Naive thymus-derived CD4-positive, alpha-beta T cell (primary cell): ENCODE results near the gene ACER3. TPM values are rescaled to one million over a fixed set of nuclear protein-coding genes. Genes with fewer than 3 reads are reported as not detected.

Source experiments
- ATAC-seq: fragments of 150-1000 bp; cut with Tn5 transposase; 2 replicates; pipeline ENCODE4 v1.10.0; 2021; ENCODE audit warnings: mild to moderate bottlenecking, moderate library complexity
- CTCF ChIA-PET: fragments of 350-600 bp; sonication (Branson Sonifier 250); formaldehyde crosslinking; loops from one replicate; lab custom pipeline; 2021; ENCODE audit warnings: antibody characterized with exemption; lab: Charles Lee
- POLR2A ChIA-PET: fragments of 350-600 bp; sonication (Branson Sonifier 250); formaldehyde crosslinking; loops from one replicate; lab custom pipeline; 2021; ENCODE audit warnings: antibody characterized with exemption, inconsistent platforms; lab: Charles Lee
- DNase-seq, 9 donors: peaks; one replicate each; pipeline versions ENCODE4 v3.0.0 to v3.0.0-alpha.2; 2020 to 2022; ENCODE audit warnings: mixed read lengths in 1 of 9
- H3K27ac ChIP-seq: one replicate; pipeline ENCODE4 v1.7.0; 2013; ENCODE audit warnings: mild to moderate bottlenecking, low read depth, low read length, moderate library complexity
- H3K27me3 ChIP-seq, 2 donors: one replicate each; pipeline ENCODE4 v1.7.0; 2013; ENCODE audit warnings: low read length in 2 of 2, mild to moderate bottlenecking in 2 of 2, moderate library complexity in 2 of 2; ENCODE audit not compliant: control insufficient read depth in 2 of 2, insufficient read depth in 2 of 2
- H3K36me3 ChIP-seq, 3 experiments: 1 replicate in 2 of 3; 2 replicates in 1 of 3; pipeline ENCODE4 v1.7.0; 2013; ENCODE audit warnings: low read length in 3 of 3, mild to moderate bottlenecking in 3 of 3, moderate library complexity in 1 of 3; ENCODE audit not compliant: insufficient read depth in 3 of 3, control insufficient read depth in 2 of 3
- H3K4me1 ChIP-seq, 2 donors: one replicate each; pipeline ENCODE4 v1.7.0; 2013; ENCODE audit warnings: low read length in 2 of 2, mild to moderate bottlenecking in 2 of 2, moderate library complexity in 1 of 2; ENCODE audit not compliant: control insufficient read depth in 2 of 2, insufficient read depth in 2 of 2
- H3K4me3 ChIP-seq: 2 replicates; pipeline ENCODE4 v1.7.0; 2013; ENCODE audit warnings: mild to moderate bottlenecking, low read length
- H3K9me3 ChIP-seq, 3 experiments: 1 replicate in 2 of 3; 2 replicates in 1 of 3; pipeline ENCODE4 v1.7.0; 2013; ENCODE audit warnings: low read length in 3 of 3; ENCODE audit not compliant: control insufficient read depth in 2 of 3
- H3K27ac Mint-ChIP-seq, 9 donors: one replicate each; pipeline ENCODE4 v1.8.0; 2020 to 2022; ENCODE audit warnings: mixed read lengths in 9 of 9, mild to moderate bottlenecking in 8 of 9, moderate library complexity in 5 of 9, inconsistent platforms in 2 of 9
- H3K27me3 Mint-ChIP-seq, 5 donors: one replicate each; pipeline ENCODE4 v1.8.0; 2021 to 2022; ENCODE audit warnings: mixed read lengths in 5 of 5, mild to moderate bottlenecking in 1 of 5
- H3K36me3 Mint-ChIP-seq, 5 donors: one replicate each; pipeline ENCODE4 v1.8.0; 2020 to 2022; ENCODE audit warnings: mixed read lengths in 5 of 5, mild to moderate bottlenecking in 3 of 5, inconsistent platforms in 1 of 5
- H3K4me1 Mint-ChIP-seq, 7 donors: one replicate each; pipeline ENCODE4 v1.8.0; 2020 to 2022; ENCODE audit warnings: mixed read lengths in 7 of 7, mild to moderate bottlenecking in 3 of 7, inconsistent platforms in 1 of 7
- H3K4me3 Mint-ChIP-seq, 10 donors: one replicate each; pipeline ENCODE4 v1.8.0; 2020 to 2022; ENCODE audit warnings: mild to moderate bottlenecking in 10 of 10, mixed read lengths in 10 of 10, moderate library complexity in 6 of 10, inconsistent platforms in 2 of 10
- H3K9me3 Mint-ChIP-seq, 11 donors: one replicate each; pipeline ENCODE4 v1.8.0; 2020 to 2022; ENCODE audit warnings: mixed read lengths in 11 of 11, mild to moderate bottlenecking in 4 of 11, inconsistent platforms in 1 of 11, moderate library complexity in 1 of 11
- intact Hi-C, 2 donors: fragments of 100-400 bp; cut with micrococcal nuclease; formaldehyde crosslinking; loops; one replicate each; pipeline ENCODE4 v1.15.1; 2023
- polyA plus RNA-seq, 2 donors: library from polyadenylated mRNA; unstranded; fragments of 300-500 nt; fragmentation: Illumina TruSeq; gene quantifications; one replicate each; pipeline ENCODE4 v1.2.3, GENCODE V29; 2021
- total RNA-seq, 6 experiments: library from RNA in 5 of 6; stranded (reverse) in 5 of 6; gene quantifications; 1 replicate in 5 of 6; 2 replicates in 1 of 6; pipeline ENCODE4 v1.2.3 and lab custom pipeline; 2021 to 2026

The ACER3 gene
- total and polyA plus RNA-seq, 7 experiments from 2014 or later = 4.7 to 15.2 (median 9.0) TPM

GRCh38 chr11:76910620-76911414 lies 50.1 kb downstream of the ACER3 start:
- Histone ChIP-seq H3K27ac (no peak overlapping the region), H3K9me3 (no peaks in the 10 kb centered on the region), H3K4me1 (no peaks in the 10 kb centered on the region), H3K4me3 (no peak overlapping the region), H3K27me3 (no peaks in the 10 kb centered on the region), H3K36me3 (no peaks in the 10 kb centered on the region)
- ChIA-PET CTCF (interaction anchor here (1.8 kb wide), 1 partner anchor 9 kb away, joined by 11 read pairs; no protein-coding TSS in a partner anchor), POLR2A (no interaction called here)
- Mint-ChIP-seq H3K27me3 (no peaks in the 10 kb centered on the region), H3K9me3 (peaks cover 0 to 9% (median 0%) of the 10 kb centered on the region in 11 donors), H3K27ac (no peak overlapping the region), H3K4me1 (no peaks in the 10 kb centered on the region), H3K36me3 (peaks cover 0 to 14% (median 5%) of the 10 kb centered on the region in 5 donors), H3K4me3 (no peak overlapping the region)
- intact Hi-C loops = no loop called here
- ATAC-seq = no peak
- DNase-seq = no peak

- Mint-ChIP-seq H3K27me3 (no peaks in the 10 kb centered on the region), H3K9me3 (peaks cover 0 to 9% (median 0%) of the 10 kb centered on the region in 11 donors), H3K36me3 (peaks cover 0 to 11% (median under 1%) of the 10 kb centered on the region in 5 donors), H3K27ac (no peak overlapping the region), H3K4me3 (no peak overlapping the region), H3K4me1 (no peaks in the 10 kb centered on the region)
- Histone ChIP-seq H3K27ac (no peak overlapping the region), H3K27me3 (no peaks in the 10 kb centered on the region), H3K36me3 (no peaks in the 10 kb centered on the region), H3K4me1 (no peaks in the 10 kb centered on the region), H3K4me3 (no peak overlapping the region), H3K9me3 (no peaks in the 10 kb centered on the region)
- intact Hi-C loops = no loop called here
- ChIA-PET CTCF (interaction anchor here (1.8 kb wide), 1 partner anchor 9 kb away, joined by 11 read pairs; no protein-coding TSS in a partner anchor), POLR2A (no interaction called here)
- no peak for DNase-seq
- no peak for ATAC-seq
These were observed 50.7 kb downstream of the ACER3 start for GRCh38 chr11:76911415-76911808.

- Histone ChIP-seq H3K4me3 (no peak overlapping the region), H3K27me3 (no peaks in the 10 kb centered on the region), H3K27ac (no peak overlapping the region), H3K4me1 (peaks cover 0 to 4% of the 10 kb centered on the region in 2 donors), H3K9me3 (no peaks in the 10 kb centered on the region), H3K36me3 (no peaks in the 10 kb centered on the region)
- no peaks in the 10 kb centered on the region for H3K36me3 Mint-ChIP-seq
- DNase-seq = no peak
- H3K9me3 Mint-ChIP-seq = peaks cover 0 to 2% (median 0%) of the 10 kb centered on the region in 11 donors
- ChIA-PET CTCF (interaction anchor here (1.1 kb wide), 1 partner anchor 11 kb away, joined by 4 read pairs; no protein-coding TSS in a partner anchor), POLR2A (no interaction called here)
- H3K4me3 Mint-ChIP-seq = no peak overlapping the region
- H3K4me1 Mint-ChIP-seq = peaks cover 0 to 12% (median 11%) of the 10 kb centered on the region in 7 donors
- intact Hi-C loops = loop anchor here in 1 of 2 donors (5.0 kb wide), 1 partner anchor 54 kb away; the partner anchor contains the start of gene ACER3
- no peaks in the 10 kb centered on the region for H3K27me3 Mint-ChIP-seq
- no peak for ATAC-seq
- H3K27ac Mint-ChIP-seq = no peak overlapping the region
These were observed 56.0 kb downstream of the ACER3 start for GRCh38 chr11:76916712-76917111.

- peak; percentile 67 for ATAC-seq
- Histone ChIP-seq H3K27ac (no peak overlapping the region), H3K9me3 (peaks cover 0 to 3% (median 0%) of the 10 kb centered on the region in 3 experiments)
These were observed 58.2 kb downstream of the ACER3 start for GRCh38 chr11:76918941-76919386.

GRCh38 chr11:76919467-76919866 lies 58.7 kb downstream of the ACER3 start:
- Mint-ChIP-seq H3K9me3 (peaks cover 0 to 3% (median 0%) of the 10 kb centered on the region in 11 donors), H3K4me3 (peak overlapping the region in 3 of 10 donors; percentile 4 to 75 (median 33)), H3K36me3 (peaks cover 0 to 5% (median 4%) of the 10 kb centered on the region in 5 donors), H3K4me1 (peaks cover 0 to 12% (median 11%) of the 10 kb centered on the region in 7 donors), H3K27me3 (peaks cover 0 to 5% (median 0%) of the 10 kb centered on the region in 5 donors), H3K27ac (no peak overlapping the region)
- Histone ChIP-seq H3K4me3 (no peak overlapping the region), H3K27ac (no peak overlapping the region), H3K27me3 (no peaks in the 10 kb centered on the region), H3K36me3 (no peaks in the 10 kb centered on the region), H3K9me3 (peaks cover 0 to 3% (median 0%) of the 10 kb centered on the region in 3 experiments), H3K4me1 (peaks cover 0 to 4% of the 10 kb centered on the region in 2 donors)
- CTCF ChIA-PET = interaction anchor here (0.5 to 3.9 kb wide), 16 partner anchors 8 to 185 kb away, joined by 3 to 29 read pairs (median 4); no protein-coding TSS in a partner anchor
- DNase-seq (no peak), ATAC-seq (no peak)
- intact Hi-C loops = loop anchor here (1.0 to 5.0 kb wide), 6 partner anchors 57 to 185 kb away; partner anchors contain the start of gene ACER3 (in 2 of the 2)
- POLR2A ChIA-PET = no interaction called here

More at GRCh38 chr11:76918941-76919386, 58.2 kb downstream of the ACER3 start:
- Mint-ChIP-seq H3K27ac (no peak overlapping the region), H3K4me1 (peaks cover 0 to 12% (median 11%) of the 10 kb centered on the region in 7 donors), H3K9me3 (peaks cover 0 to 3% (median 0%) of the 10 kb centered on the region in 11 donors), H3K27me3 (peaks cover 0 to 5% (median 0%) of the 10 kb centered on the region in 5 donors), H3K36me3 (peaks cover 0 to 5% (median 3%) of the 10 kb centered on the region in 5 donors), H3K4me3 (peak overlapping the region in 4 of 10 donors; percentile 4 to 43 (median 22))
- H3K4me1 ChIP-seq = peaks cover 0 to 4% of the 10 kb centered on the region in 2 donors
- intact Hi-C loops = loop anchor here (1.0 to 5.0 kb wide), 6 partner anchors 57 to 185 kb away; partner anchors contain the start of gene ACER3 (in 2 of the 2)
- CTCF ChIA-PET = interaction anchor here (0.5 to 3.9 kb wide), 13 partner anchors 14 to 490 kb away, joined by 3 to 29 read pairs (median 4); no protein-coding TSS in a partner anchor
- no peaks in the 10 kb centered on the region for H3K36me3 ChIP-seq
- H3K27me3 ChIP-seq = no peaks in the 10 kb centered on the region
- no peak overlapping the region for H3K4me3 ChIP-seq
- peak in 5 of 9 donors; percentile 5 to 13 (median 11) for DNase-seq
- POLR2A ChIA-PET = no interaction called here
